Measurements from ENCODE around the gene ARL6IP4. TPM values are rescaled to one million over a fixed set of nuclear protein-coding genes. Genes with fewer than 3 reads are reported as not detected.

Gene ARL6IP4
- total RNA-seq, 2 donors from 2014 or later = 146 to 212 TPM

DNA sequence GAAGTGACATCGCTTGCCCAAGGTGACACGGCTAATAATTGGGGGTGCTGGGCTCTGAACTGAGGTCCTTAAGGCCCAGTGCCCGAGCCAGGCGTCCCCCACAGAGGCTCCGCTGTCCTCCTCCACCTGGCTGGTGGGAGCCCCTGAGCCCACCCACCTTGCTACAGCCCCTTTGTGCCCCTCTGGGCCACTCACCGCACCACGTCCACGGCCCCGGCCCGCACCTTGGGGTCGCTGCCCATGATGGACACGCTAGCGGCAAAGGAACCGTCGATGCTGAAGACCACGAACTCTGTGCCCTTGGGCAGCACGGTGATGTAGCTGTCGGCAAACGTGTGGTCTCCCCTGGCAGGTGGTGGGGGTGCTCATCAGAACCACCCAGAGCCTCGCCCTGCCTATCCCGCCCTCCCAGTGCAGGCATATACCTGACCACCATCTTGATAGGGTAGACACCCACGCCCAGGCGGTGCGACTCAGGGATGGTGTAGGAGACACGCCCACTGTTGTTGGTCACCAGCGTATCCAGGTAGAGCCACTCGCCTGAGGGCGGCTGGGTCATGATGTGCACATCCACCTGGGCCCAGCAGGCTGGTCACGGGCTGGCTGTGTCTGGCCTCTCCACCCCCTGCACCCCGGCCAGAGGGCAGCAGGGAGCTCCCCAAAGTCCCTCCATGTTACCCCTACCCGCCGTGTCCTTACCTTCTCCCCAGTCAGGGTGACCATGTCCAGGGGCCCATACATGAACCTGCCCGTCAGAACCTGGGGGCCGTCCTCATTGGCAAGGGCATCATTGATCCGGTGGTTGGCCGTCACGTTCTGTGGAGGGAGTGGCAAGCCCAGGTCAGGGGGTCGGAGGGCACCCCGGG lies 6.8 kb downstream of the ARL6IP4 start:
- peaks cover 18 to 24% of the 10 kb centered on the region in 2 donors for H3K4me1 Mint-ChIP-seq (ENCODE audit: low read depth in 2 of 2)
- H3K36me3 Mint-ChIP-seq = no peaks in the 10 kb centered on the region
- ATAC-seq (no peak), DNase-seq (ENCODE audit: low spot score) (no peak)
- H3K4me3 Mint-ChIP-seq = no peak overlapping the region
- no peaks in the 10 kb centered on the region for H3K27me3 Mint-ChIP-seq
- H3K9me3 Mint-ChIP-seq = no peaks in the 10 kb centered on the region
- H3K27ac Mint-ChIP-seq = no peak overlapping the region

DNA sequence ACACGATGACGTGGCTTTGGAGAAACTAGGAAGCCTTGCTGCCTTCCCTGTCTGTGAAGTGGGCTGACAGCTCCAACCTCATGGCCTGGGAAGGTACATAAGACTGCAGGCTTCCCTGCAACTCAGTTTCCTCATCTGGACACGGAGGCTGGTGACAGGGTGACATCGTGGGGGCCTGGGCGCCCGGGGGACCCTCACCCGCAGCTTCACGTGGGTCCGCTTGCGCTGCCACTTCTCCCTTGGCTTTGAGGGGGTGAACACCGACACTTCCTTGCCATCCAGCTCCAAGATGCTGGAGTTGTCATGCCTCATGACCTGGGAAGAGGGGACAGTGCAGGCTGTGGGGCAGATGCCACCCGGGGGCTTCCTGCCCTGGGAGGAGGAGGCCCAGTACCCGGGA lies 7.6 kb downstream of the ARL6IP4 start:
- Mint-ChIP-seq H3K4me3 (no peak overlapping the region), H3K36me3 (no peaks in the 10 kb centered on the region), H3K27ac (no peak overlapping the region)

DNA sequence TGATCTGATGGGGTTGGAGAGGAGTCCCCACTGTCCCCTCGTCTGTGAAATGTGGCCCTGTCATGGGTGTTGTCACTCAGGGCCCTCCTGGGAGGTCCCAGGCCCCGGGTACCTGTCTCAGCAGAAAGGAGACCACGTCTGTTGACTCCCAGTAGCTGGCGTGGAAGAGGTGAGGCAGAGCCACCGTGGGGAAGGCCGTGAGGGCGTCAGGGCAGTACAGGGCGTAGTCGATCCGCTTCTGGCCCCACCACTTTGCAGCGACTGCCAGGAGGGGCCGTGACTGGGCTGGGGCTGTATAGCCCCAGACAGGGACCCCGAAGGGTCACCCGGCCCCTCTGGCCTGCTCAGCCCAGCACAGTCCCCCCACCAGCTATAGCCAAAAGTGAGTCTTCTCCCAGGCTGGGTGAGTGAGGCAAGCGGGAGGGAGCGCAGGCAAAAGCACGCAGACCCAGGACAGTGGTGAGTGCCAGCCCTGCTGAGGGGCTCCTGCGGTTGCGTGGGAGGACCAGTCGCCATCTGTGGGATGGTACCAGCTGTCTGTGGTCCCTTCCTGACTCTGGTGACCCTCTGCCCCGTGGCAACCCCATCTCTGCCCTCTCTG lies 8.2 kb downstream of the ARL6IP4 start:
- DNase-seq (ENCODE audit: low spot score) = no peak
- H3K4me3 Mint-ChIP-seq = no peak overlapping the region
- no peaks in the 10 kb centered on the region for H3K9me3 Mint-ChIP-seq
- no peak for ATAC-seq
- no peak overlapping the region for H3K27ac Mint-ChIP-seq
- no peaks in the 10 kb centered on the region for H3K27me3 Mint-ChIP-seq
- H3K36me3 Mint-ChIP-seq = no peaks in the 10 kb centered on the region
- H3K4me1 Mint-ChIP-seq (ENCODE audit: low read depth in 2 of 2) = peaks cover 11 to 14% of the 10 kb centered on the region in 2 donors

More for the DNA sequence above, 7.6 kb downstream of the ARL6IP4 start:
- no peaks in the 10 kb centered on the region for H3K27me3 Mint-ChIP-seq
- DNase-seq (ENCODE audit: low spot score) (no peak), ATAC-seq (no peak)
- no peaks in the 10 kb centered on the region for H3K9me3 Mint-ChIP-seq
- peaks cover 15 to 21% of the 10 kb centered on the region in 2 donors for H3K4me1 Mint-ChIP-seq (ENCODE audit: low read depth in 2 of 2)

GRCh38 chr12:122989225-122989839 lies 8.9 kb downstream of the ARL6IP4 start:
- DNase-seq (ENCODE audit: low spot score) (no peak), ATAC-seq (no peak)
- H3K27ac Mint-ChIP-seq = no peak overlapping the region
- peaks cover 9 to 11% of the 10 kb centered on the region in 2 donors for H3K4me1 Mint-ChIP-seq (ENCODE audit: low read depth in 2 of 2)
- no peak overlapping the region for H3K4me3 Mint-ChIP-seq
- no peaks in the 10 kb centered on the region for H3K27me3 Mint-ChIP-seq
- no peaks in the 10 kb centered on the region for H3K36me3 Mint-ChIP-seq
- no peaks in the 10 kb centered on the region for H3K9me3 Mint-ChIP-seq

- no peak overlapping the region for H3K4me3 Mint-ChIP-seq
Measured at GRCh38 chr12:122989874-122990419, 9.5 kb downstream of the ARL6IP4 start.

GRCh38 chr12:122990561-122990960 lies 10.1 kb downstream of the ARL6IP4 start:
- Mint-ChIP-seq H3K4me1 (ENCODE audit: low read depth in 2 of 2) (no peaks in the 10 kb centered on the region), H3K36me3 (no peaks in the 10 kb centered on the region), H3K27me3 (no peaks in the 10 kb centered on the region), H3K4me3 (no peak overlapping the region), H3K27ac (no peak overlapping the region), H3K9me3 (no peaks in the 10 kb centered on the region)
- no peak for ATAC-seq
- peak; percentile 22 for DNase-seq (ENCODE audit: low spot score)

More at GRCh38 chr12:122989874-122990419, 9.5 kb downstream of the ARL6IP4 start:
- Mint-ChIP-seq H3K9me3 (no peaks in the 10 kb centered on the region), H3K36me3 (no peaks in the 10 kb centered on the region), H3K27me3 (no peaks in the 10 kb centered on the region), H3K27ac (no peak overlapping the region), H3K4me1 (ENCODE audit: low read depth in 2 of 2) (peaks cover 3 to 5% of the 10 kb centered on the region in 2 donors)
- no peak for ATAC-seq
- DNase-seq (ENCODE audit: low spot score) = no peak

GRCh38 chr12:122990961-122991622 lies 10.6 kb downstream of the ARL6IP4 start:
- H3K27me3 Mint-ChIP-seq = no peaks in the 10 kb centered on the region
- no peaks in the 10 kb centered on the region for H3K9me3 Mint-ChIP-seq
- no peaks in the 10 kb centered on the region for H3K4me1 Mint-ChIP-seq (ENCODE audit: low read depth in 2 of 2)
- H3K27ac Mint-ChIP-seq = no peak overlapping the region
- no peak overlapping the region for H3K4me3 Mint-ChIP-seq
- H3K36me3 Mint-ChIP-seq = no peaks in the 10 kb centered on the region
- ATAC-seq = no peak
- DNase-seq (ENCODE audit: low spot score) = peak; percentile 57

DNA sequence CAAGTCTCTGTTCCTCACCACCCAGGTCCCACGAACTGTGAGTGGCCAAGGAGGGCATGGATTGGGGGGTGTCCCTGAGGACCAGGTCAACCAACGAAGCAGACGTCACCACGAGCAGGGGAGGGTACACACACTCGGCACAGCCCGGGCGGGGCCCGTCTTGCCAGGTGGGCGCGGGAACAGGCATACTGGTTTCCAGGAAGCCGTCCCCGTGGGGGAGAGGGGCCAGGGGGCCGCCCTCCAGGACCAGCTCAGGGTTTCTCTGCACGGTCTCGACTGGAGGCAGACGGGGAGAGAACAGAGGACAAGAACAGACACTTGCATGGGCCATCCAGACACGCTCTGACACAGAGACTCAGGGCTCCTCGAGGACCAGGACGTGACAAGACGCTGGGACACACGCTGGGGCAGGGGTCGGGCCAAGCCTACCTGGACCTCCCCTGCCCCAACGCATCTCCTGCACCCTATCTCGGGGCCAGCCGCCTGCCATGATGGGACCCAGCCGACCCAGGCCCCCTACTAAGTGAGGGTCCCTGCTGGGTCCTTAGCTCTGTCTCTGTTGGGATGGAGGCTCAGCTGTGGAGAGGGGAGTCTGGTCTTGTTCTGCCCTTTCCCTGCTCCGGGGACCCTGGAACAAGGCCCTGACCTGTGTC lies 11.3 kb downstream of the ARL6IP4 start:
- Mint-ChIP-seq H3K27ac (no peak overlapping the region), H3K9me3 (no peaks in the 10 kb centered on the region), H3K36me3 (no peaks in the 10 kb centered on the region), H3K4me3 (no peak overlapping the region), H3K4me1 (ENCODE audit: low read depth in 2 of 2) (no peaks in the 10 kb centered on the region), H3K27me3 (no peaks in the 10 kb centered on the region)
- peak; percentile 39 for DNase-seq (ENCODE audit: low spot score)
- no peak for ATAC-seq

GRCh38 chr12:122992386-122992785 lies 11.9 kb downstream of the ARL6IP4 start:
- DNase-seq (ENCODE audit: low spot score) (no peak), ATAC-seq (no peak)
- no peak overlapping the region for H3K4me3 Mint-ChIP-seq
- H3K36me3 Mint-ChIP-seq = no peaks in the 10 kb centered on the region
- H3K27ac Mint-ChIP-seq = no peak overlapping the region
- no peaks in the 10 kb centered on the region for H3K27me3 Mint-ChIP-seq
- no peaks in the 10 kb centered on the region for H3K4me1 Mint-ChIP-seq (ENCODE audit: low read depth in 2 of 2)
- no peaks in the 10 kb centered on the region for H3K9me3 Mint-ChIP-seq

GRCh38 chr12:122994140-122994675 lies 13.7 kb downstream of the ARL6IP4 start:
- Mint-ChIP-seq H3K9me3 (no peaks in the 10 kb centered on the region), H3K27ac (no peak overlapping the region), H3K36me3 (no peaks in the 10 kb centered on the region), H3K27me3 (no peaks in the 10 kb centered on the region), H3K4me1 (ENCODE audit: low read depth in 2 of 2) (no peaks in the 10 kb centered on the region), H3K4me3 (no peak overlapping the region)
- DNase-seq (ENCODE audit: low spot score) = no peak
- ATAC-seq = no peak

DNA sequence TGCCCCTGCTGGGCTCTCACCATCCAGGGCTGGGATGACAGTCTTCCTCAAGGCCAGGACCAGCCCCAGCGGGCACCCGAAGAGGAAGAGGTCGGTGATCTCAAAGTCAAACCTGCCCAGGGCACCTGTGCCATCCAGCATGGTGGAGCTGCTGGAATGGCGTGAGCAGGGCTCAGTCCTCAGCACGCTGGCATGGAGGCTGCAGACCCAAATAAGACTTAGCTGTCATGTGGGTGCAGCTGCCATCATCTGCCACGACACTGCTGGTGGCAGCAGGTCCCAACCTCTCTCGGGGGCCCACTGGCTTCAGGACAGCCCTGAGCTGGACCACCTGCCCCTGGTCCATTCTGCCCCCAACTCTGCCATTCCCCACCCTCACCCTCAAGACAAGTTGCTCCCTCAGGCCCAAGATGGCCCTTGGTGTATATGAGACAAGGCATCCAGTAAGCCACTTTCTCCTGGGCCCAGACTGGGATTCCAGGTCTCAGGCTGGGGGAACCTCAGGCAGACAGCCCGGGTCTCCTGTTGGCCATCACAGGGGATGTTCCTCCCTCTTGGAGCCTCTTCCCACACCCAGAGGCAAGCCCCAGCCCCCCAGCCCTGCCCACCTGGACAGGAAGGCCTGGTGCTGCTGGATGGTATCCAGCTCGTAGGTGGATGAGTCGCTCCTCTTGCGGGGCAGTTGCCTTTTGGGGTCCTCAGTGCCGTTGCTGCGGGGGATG lies 14.5 kb downstream of the ARL6IP4 start:
- DNase-seq (ENCODE audit: low spot score) = no peak
- no peaks in the 10 kb centered on the region for H3K27me3 Mint-ChIP-seq
- H3K4me1 Mint-ChIP-seq (ENCODE audit: low read depth in 2 of 2) = no peaks in the 10 kb centered on the region
- H3K4me3 Mint-ChIP-seq = no peak overlapping the region
- no peak for ATAC-seq
- no peaks in the 10 kb centered on the region for H3K9me3 Mint-ChIP-seq
- H3K27ac Mint-ChIP-seq = no peak overlapping the region
- no peaks in the 10 kb centered on the region for H3K36me3 Mint-ChIP-seq

DNA sequence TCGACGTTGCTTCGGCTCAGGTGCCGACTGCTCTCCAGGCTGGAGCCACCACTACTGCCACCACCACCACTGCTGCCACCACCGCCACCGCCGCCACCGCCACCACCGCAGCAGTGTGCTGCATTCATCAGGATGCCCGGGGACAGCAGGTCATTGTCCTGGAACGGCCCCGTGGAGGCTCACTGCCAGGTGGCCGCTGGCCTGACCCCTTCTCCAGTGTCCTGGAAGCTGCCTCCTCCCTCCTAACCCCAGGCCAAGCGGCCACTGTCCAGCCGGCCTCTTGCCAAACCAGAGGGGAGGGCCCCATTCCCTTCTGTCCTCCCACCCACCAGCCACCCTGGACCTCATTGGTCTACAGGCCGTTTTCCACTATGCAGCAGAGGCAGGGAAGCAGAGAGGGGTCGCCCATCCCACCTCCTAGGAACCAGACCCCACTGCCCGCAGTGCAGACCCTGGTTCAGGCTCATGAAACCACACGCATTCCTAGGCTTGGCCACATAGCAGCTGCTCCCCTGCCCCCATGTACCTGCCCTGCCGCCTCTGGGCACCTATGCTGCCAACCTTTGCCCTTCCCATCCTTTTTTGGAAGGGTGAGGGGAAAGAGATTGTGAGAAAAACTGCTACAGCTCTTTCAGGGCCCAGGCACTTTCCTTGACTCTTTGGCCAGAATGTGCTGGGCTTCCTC lies 15.2 kb downstream of the ARL6IP4 start:
- Mint-ChIP-seq H3K36me3 (no peaks in the 10 kb centered on the region), H3K4me1 (ENCODE audit: low read depth in 2 of 2) (no peaks in the 10 kb centered on the region), H3K4me3 (no peak overlapping the region), H3K27me3 (no peaks in the 10 kb centered on the region), H3K27ac (no peak overlapping the region), H3K9me3 (no peaks in the 10 kb centered on the region)
- ATAC-seq = no peak
- DNase-seq (ENCODE audit: low spot score) = peak; percentile 49

Measured in natural killer cell treated with Interleukin-12 subunit alpha and Interleukin-12 subunit beta and Interleukin-15 and Interleukin-18, amount 100 ng/mL, for 72 hours (primary cell).